Measurements from ENCODE around the gene SLX9.

- TF ChIP-seq CTCF (IDR thresholded peaks at IDR 0.05 in 8 of 11, conservative IDR thresholded peaks at IDR 0.05 in 3 of 11), result no peak
- TF ChIP-seq POLR2A (IDR thresholded peaks at IDR 0.05), result no peak
Measured at GRCh38 chr21:44947111-44947929, 7.5 kb downstream of the SLX9 start.
